Activated naive CD4-positive, alpha-beta T cell treated with anti-CD3 and anti-CD28 coated beads for 36 hours (primary cell): ENCODE results near the gene HDAC2. TPM values are rescaled to one million over a fixed set of nuclear protein-coding genes. Genes with fewer than 3 reads are reported as not detected.
"Not testable (repeated sequence)": the region's sequence is repeated elsewhere in the genome, so short reads cannot be mapped to it uniquely, and the experiment has no call there.

ENCODE experiments used
- CTCF ChIA-PET: fragments of 350-600 bp; sonication (Branson Sonifier 250); formaldehyde crosslinking; loops from one replicate; lab custom pipeline; 2021; ENCODE audit warnings: antibody characterized with exemption; lab: Charles Lee
- DNase-seq: peaks from one replicate; pipeline ENCODE4 v3.0.0-alpha.2; 2020
- H3K27ac Mint-ChIP-seq: one replicate; pipeline ENCODE4 v1.8.0; 2021; ENCODE audit warnings: mild to moderate bottlenecking, mixed read lengths
- H3K27me3 Mint-ChIP-seq: one replicate; pipeline ENCODE4 v1.8.0; 2021; ENCODE audit warnings: low read depth, mixed read lengths
- H3K36me3 Mint-ChIP-seq: one replicate; pipeline ENCODE4 v1.8.0; 2021; ENCODE audit warnings: low read depth, mixed read lengths
- H3K4me1 Mint-ChIP-seq: one replicate; pipeline ENCODE4 v1.8.0; 2021; ENCODE audit warnings: low read depth, mixed read lengths
- H3K4me3 Mint-ChIP-seq: one replicate; pipeline ENCODE4 v1.8.0; 2021; ENCODE audit warnings: mild to moderate bottlenecking, moderate library complexity, mixed read lengths
- H3K9me3 Mint-ChIP-seq: one replicate; pipeline ENCODE4 v1.8.0; 2021; ENCODE audit warnings: mixed read lengths
- intact Hi-C: fragments of 100-400 bp; cut with micrococcal nuclease; formaldehyde crosslinking; loops from one replicate; pipeline ENCODE4 v1.15.1; 2023
- total RNA-seq, 2 experiments: library from RNA; stranded (reverse); gene quantifications; one replicate each; pipeline ENCODE4 v1.2.3, GENCODE V29; 2021

HDAC2 gene
- total RNA-seq, 2 experiments from 2014 or later, result 75.8 to 82.3 TPM

DNA sequence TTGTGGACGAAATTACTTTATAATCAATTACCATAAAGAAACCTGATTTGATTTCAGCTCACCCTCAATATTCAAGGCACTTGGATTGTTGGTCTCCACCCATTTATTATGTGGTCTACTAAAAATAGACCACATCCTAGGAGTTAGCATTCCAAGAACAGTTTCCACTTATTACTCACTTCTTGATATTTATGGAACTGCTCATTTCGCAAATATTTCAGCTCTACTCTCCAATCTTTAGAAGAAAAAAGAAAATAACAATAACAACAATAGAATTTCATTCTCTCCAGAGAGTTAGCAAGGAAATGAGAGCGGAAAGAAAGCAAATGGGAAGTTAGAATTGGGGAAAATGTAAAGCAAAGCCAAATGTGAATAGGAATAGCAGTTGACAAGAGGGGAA, 26.2 kb upstream of the HDAC2 start:
- CTCF ChIA-PET, result interaction anchor here (0.6 kb wide), 1 partner anchor 538 kb away, joined by 4 read pairs; no protein-coding TSS in a partner anchor
- Mint-ChIP-seq H3K36me3 (no peaks in the 10 kb centered on the region), H3K9me3 (no peaks in the 10 kb centered on the region), H3K27me3 (peaks cover 12% of the 10 kb centered on the region), H3K27ac (no peak overlapping the region), H3K4me1 (no peaks in the 10 kb centered on the region), H3K4me3 (no peak overlapping the region)
- no peak for DNase-seq
- intact Hi-C loops, result no loop called here

DNA sequence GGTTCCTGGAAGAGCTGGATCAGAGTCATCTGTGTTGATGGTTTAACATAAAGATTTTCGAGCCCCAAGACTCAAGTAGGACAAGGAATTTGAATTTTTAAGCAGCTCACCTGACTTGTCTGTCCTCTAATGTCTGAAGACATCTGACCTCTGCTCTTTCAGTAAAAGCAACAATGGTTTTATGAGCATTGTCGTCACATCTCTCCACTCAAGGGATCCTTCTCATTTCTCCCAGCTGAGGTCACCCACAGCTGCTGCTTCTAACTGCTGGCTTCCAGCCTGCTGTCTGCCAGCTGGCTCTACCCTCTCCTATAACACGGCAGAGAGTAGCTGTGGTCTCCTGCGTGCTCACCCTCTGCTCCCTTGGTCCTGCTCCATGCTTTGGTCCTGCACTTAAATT, 24.7 kb upstream of the HDAC2 start:
- Mint-ChIP-seq H3K36me3 (no peaks in the 10 kb centered on the region), H3K4me1 (no peaks in the 10 kb centered on the region), H3K27me3 (peaks cover 11% of the 10 kb centered on the region), H3K27ac (no peak overlapping the region), H3K4me3 (no peak overlapping the region), H3K9me3 (no peaks in the 10 kb centered on the region)
- CTCF ChIA-PET, result interaction anchor here (0.7 kb wide), 2 partner anchors 172 to 816 kb away, joined by 3 read pairs; no protein-coding TSS in a partner anchor
- intact Hi-C loops, result loop anchor here (1.0 kb wide), 2 partner anchors 113 to 309 kb away; no protein-coding TSS in a partner anchor
- no peak for DNase-seq

DNA sequence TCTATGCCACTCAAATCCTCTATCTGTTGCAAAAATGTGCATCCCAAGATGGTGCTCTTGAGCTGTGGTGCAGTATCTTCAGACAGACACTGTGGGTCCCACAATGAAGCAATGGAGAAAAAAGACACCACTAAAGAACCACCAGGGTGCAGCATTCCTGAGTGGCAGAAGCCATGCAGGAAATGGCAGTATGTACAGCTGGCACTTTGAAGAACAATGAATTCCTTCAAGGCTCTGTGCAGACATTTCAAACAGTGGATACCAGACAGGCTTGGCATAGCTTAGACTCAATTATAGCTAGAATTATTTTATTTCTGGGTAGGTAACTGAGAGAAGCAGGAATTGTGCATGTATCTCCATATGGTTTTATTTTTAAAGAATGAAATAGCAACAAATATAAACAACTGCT, 24.0 kb upstream of the HDAC2 start:
- H3K4me1 Mint-ChIP-seq, result no peaks in the 10 kb centered on the region
- intact Hi-C loops, result loop anchor here (1.0 kb wide), 2 partner anchors 113 to 309 kb away; no protein-coding TSS in a partner anchor
- H3K9me3 Mint-ChIP-seq, result no peaks in the 10 kb centered on the region
- H3K4me3 Mint-ChIP-seq, result no peak overlapping the region
- peaks cover 1% of the 10 kb centered on the region for H3K36me3 Mint-ChIP-seq
- DNase-seq, result peak; percentile 40
- no peak overlapping the region for H3K27ac Mint-ChIP-seq
- peaks cover 11% of the 10 kb centered on the region for H3K27me3 Mint-ChIP-seq
- CTCF ChIA-PET, result interaction anchor here (0.7 to 1.4 kb wide), 3 partner anchors 110 to 309 kb away, joined by 3 to 5 read pairs (median 4); no protein-coding TSS in a partner anchor

DNA sequence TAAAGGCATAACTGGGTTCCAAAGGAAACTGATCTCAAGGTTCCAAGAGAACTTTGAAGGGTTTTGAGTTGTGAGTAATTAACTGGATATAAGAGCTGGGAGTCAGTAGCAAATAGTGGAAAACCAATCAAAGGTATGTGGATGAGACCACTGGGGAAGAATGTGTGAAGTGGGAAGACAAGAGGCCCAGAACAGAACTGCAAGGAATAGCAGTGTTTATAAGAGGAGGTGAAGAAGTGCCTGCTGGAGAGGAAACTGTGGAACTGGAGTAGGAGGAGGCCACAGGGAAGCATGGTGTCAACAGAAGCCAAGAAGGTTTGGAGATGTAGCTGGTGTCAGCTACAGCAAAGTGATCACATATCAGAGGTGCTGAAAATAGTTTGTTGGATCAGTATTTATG, 18.7 kb upstream of the HDAC2 start:
- no peak overlapping the region for H3K27ac Mint-ChIP-seq
- CTCF ChIA-PET, result interaction anchor here (0.6 kb wide), 1 partner anchor 34 kb away, joined by 3 read pairs; no protein-coding TSS in a partner anchor
- DNase-seq, result no peak
- H3K4me1 Mint-ChIP-seq, result no peaks in the 10 kb centered on the region
- H3K9me3 Mint-ChIP-seq, result no peaks in the 10 kb centered on the region
- peaks cover 12% of the 10 kb centered on the region for H3K27me3 Mint-ChIP-seq
- H3K36me3 Mint-ChIP-seq, result peaks cover 1% of the 10 kb centered on the region
- no peak overlapping the region for H3K4me3 Mint-ChIP-seq
- intact Hi-C loops, result no loop called here

DNA sequence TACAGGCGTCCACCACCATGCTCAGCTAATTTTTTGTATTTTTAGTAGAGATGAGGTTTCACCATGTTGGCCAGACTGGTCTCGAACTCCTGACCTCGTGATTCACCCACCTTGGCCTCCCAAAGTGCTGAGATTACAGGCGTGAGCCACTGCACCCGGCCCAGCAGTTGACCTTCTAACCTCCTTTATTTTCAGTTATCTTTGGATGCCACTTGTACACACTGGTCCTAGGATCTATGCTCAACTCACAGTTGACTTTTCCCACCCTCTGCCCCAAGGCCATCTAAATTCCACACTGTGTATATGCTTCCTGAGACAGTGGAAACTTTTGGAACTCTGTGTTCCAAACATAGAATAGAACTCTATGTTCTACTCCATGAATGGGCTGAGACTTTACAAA, 11.7 kb upstream of the HDAC2 start:
- H3K9me3 Mint-ChIP-seq, DNase-seq, H3K36me3 Mint-ChIP-seq, H3K27ac Mint-ChIP-seq, H3K4me1 Mint-ChIP-seq, H3K27me3 Mint-ChIP-seq, H3K4me3 Mint-ChIP-seq, CTCF ChIA-PET: not testable (repeated sequence)
- intact Hi-C loops, result loop anchor here (5.0 kb wide), 1 partner anchor 320 kb away; no protein-coding TSS in a partner anchor

DNA sequence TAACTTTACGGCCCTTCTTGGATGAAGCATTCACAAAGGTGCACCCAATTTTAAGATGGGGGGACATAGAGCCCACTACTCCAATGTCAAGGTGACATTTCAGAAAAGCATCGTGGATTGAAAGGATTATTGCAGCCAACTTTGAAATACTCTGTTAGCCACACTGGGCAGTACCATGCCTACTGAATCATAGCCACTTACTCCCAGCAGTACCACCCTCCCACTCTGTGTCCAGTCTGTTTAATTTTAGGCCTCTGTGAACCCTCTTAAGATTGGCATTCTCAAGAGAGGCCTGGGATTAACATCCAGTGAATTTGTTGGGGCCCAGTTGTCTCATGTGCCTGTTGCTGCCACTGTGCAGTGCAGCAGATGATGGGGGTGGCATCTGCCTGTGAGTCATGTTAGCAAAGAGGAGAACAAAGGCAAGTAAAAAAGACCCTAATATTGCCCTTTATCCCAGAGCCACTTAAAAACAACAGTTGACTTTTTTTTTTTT, 11.2 kb upstream of the HDAC2 start:
- Mint-ChIP-seq H3K27me3 (no peaks in the 10 kb centered on the region), H3K36me3 (no peaks in the 10 kb centered on the region), H3K4me3 (no peak overlapping the region), H3K9me3 (no peaks in the 10 kb centered on the region), H3K4me1 (no peaks in the 10 kb centered on the region), H3K27ac (no peak overlapping the region)
- CTCF ChIA-PET, result interaction anchor here (1.6 kb wide), 1 partner anchor 127 kb away, joined by 3 read pairs; no protein-coding TSS in a partner anchor
- intact Hi-C loops, result loop anchor here (5.0 kb wide), 1 partner anchor 320 kb away; no protein-coding TSS in a partner anchor
- no peak for DNase-seq

DNA sequence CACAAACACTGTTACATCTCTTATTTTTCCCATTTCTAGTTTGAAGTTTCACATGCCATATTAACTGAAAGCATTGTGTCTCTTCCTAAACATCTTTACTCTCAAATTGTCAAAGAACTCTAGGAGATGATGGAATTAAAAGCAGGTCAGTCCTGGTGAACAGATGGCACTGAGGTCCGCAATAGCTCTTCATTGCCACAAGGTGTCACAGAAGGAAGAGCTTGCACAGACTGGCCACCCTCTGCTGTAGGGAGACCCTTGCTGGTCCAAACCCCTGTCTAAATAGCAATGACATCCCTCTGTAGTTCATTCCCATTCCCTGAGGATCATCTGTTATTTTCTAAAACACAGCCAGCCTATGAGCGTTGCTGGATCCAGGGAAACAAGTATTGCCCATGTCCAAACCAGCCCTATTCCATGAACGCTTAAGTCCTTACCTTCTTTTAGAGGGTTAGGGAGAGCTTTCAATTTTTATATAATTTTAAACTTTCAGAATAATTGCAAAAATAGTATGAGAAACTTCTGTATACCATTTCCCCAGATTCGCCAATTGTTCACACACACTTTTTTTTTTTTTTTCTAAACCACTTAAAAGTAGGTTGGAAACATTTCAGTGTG, 10.1 kb upstream of the HDAC2 start:
- no peaks in the 10 kb centered on the region for H3K36me3 Mint-ChIP-seq
- no peaks in the 10 kb centered on the region for H3K9me3 Mint-ChIP-seq
- H3K4me1 Mint-ChIP-seq, result no peaks in the 10 kb centered on the region
- no peak overlapping the region for H3K4me3 Mint-ChIP-seq
- H3K27me3 Mint-ChIP-seq, result no peaks in the 10 kb centered on the region
- CTCF ChIA-PET, result interaction anchor here (0.7 to 1.6 kb wide), 6 partner anchors 10 to 359 kb away, joined by 3 to 5 read pairs (median 4); partner anchors contain the start of gene HDAC2
- intact Hi-C loops, result loop anchor here (5.0 kb wide), 1 partner anchor 321 kb away; no protein-coding TSS in a partner anchor
- DNase-seq, result peak; percentile 17
- no peak overlapping the region for H3K27ac Mint-ChIP-seq

DNA sequence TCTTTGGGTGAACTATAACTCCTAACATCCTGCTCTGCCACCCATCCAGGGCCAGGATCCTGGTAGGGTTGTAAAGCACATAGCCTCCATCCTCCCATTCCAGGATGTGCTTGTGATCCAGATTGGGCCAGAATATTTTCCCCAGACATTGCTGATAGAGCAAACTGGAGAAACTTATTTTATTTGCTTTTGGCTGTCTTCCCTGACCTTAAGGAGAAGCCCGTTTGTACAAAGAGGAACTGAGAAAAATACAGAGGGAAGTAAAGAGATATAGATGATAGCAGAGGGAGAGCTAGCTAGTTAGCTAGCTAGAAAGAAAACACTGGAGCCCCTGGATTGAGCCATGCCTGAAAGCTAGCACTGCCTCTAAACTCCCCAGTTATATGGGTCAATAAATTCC, 9.0 kb upstream of the HDAC2 start:
- Mint-ChIP-seq H3K27ac (no peak overlapping the region), H3K4me1 (no peaks in the 10 kb centered on the region), H3K9me3 (no peaks in the 10 kb centered on the region), H3K27me3 (no peaks in the 10 kb centered on the region), H3K4me3 (no peak overlapping the region), H3K36me3 (no peaks in the 10 kb centered on the region)
- intact Hi-C loops, result loop anchor here (5.0 kb wide), 1 partner anchor 322 kb away; no protein-coding TSS in a partner anchor
- DNase-seq, result no peak
- CTCF ChIA-PET, result interaction anchor here (0.8 to 1.5 kb wide), 4 partner anchors 8 to 82 kb away, joined by 3 to 5 read pairs (median 4); partner anchors contain the start of gene HDAC2

DNA sequence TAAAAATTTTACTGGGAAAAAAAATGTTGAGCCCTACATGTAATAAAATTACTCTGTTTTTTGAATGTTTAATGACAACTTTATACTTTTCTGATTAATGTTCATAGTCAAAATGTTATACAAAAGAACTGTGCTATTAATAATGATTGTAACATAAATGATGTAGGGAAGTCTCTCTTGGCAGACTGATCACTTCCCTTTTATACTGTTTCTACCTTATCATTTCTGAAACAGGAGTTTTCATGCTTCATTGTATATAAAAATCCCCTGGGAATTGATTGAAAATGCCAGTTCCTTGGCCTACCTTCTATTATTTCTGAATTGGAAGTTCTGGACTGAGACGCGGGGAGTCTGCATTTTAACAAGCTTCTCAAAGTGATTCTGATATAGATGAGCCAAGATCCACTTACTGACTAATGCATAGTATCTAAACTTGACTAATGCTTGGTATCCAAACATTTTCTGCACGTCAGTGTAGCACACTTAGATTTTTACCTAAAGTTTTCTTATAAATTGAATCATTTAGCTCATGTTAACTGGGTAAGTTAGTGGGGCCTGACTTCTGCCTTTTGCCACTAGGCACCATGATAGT, 7.2 kb upstream of the HDAC2 start:
- H3K27me3 Mint-ChIP-seq, result no peaks in the 10 kb centered on the region
- no peaks in the 10 kb centered on the region for H3K36me3 Mint-ChIP-seq
- intact Hi-C loops, result no loop called here
- H3K27ac Mint-ChIP-seq, result no peak overlapping the region
- no peaks in the 10 kb centered on the region for H3K4me1 Mint-ChIP-seq
- no peak for DNase-seq
- no peaks in the 10 kb centered on the region for H3K9me3 Mint-ChIP-seq
- no peak overlapping the region for H3K4me3 Mint-ChIP-seq
- CTCF ChIA-PET, result no interaction called here

DNA sequence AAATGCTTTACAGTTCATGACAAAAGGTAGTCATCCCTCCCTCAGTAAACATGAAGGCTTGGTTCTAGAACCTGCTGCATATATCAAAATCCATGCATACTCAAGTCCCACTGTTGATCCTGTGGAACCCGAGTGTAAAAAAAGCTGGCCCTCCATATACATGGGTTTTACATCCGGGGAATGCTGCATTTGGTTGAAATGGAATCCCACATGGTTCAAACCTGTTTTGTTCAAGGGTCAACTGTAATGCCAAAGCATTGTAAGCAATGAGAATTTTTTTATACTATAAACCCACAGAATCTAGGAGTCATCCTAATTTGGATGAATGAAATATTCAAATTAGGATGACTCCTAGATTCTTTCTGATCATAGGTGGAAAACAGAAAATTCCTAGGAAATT, 5.9 kb upstream of the HDAC2 start:
- Mint-ChIP-seq H3K4me3 (no peak overlapping the region), H3K4me1 (peaks cover 6% of the 10 kb centered on the region), H3K9me3 (no peaks in the 10 kb centered on the region), H3K27ac (no peak overlapping the region), H3K36me3 (no peaks in the 10 kb centered on the region), H3K27me3 (no peaks in the 10 kb centered on the region)
- no peak for DNase-seq
- CTCF ChIA-PET, result no interaction called here
- intact Hi-C loops, result no loop called here

DNA sequence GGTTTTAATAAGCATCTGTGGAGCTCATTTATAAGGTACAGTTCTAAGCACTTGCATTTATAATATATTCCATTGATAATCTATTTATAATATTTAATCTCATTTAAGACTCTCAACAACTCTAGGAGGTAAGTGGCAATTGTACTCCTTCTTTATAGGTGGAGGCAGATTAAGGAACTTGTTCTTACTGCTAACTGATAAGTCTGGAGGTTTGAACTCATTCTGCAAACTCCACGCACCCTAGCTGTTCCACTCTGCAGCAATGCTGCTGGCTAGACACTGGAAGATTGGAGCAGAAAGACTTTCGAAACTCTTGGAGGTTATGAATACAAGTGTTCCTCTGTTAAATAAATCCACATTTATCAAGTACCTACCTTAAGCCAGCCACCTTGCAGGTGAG, 793 bp upstream of the HDAC2 start:
- Mint-ChIP-seq H3K9me3 (no peaks in the 10 kb centered on the region), H3K4me1 (peaks cover 31% of the 10 kb centered on the region), H3K27ac (no peak overlapping the region), H3K36me3 (no peaks in the 10 kb centered on the region), H3K27me3 (no peaks in the 10 kb centered on the region), H3K4me3 (peak overlapping the region; percentile 32)
- no peak for DNase-seq
- CTCF ChIA-PET, result interaction anchor here (0.5 to 1.7 kb wide), 3 partner anchors 9 to 53 kb away, joined by 3 to 5 read pairs (median 5); no protein-coding TSS in a partner anchor
- intact Hi-C loops, result loop anchor here (1.0 to 2.0 kb wide), 2 partner anchors 114 to 137 kb away; partner anchors contain the start of gene MARCKS
